HFFc6 (cell line): ENCODE data around the gene CLEC16A. TPM values are rescaled to one million over a fixed set of nuclear protein-coding genes. Genes with fewer than 3 reads are reported as not detected.
A peak's percentile ranks its signal among the peaks of the same experiment; 100 is the strongest.

Experiments used
- DNase-seq: peaks from one replicate; pipeline ENCODE4 v3.0.0-alpha.2; 2018
- H3K27ac Mint-ChIP-seq: 2 replicates; pipeline ENCODE4 v1.8.0; 2020; ENCODE audit warnings: mild to moderate bottlenecking, mixed read lengths
- H3K27me3 Mint-ChIP-seq: 2 replicates; pipeline ENCODE4 v1.8.0; 2021; ENCODE audit warnings: mild to moderate bottlenecking, moderate library complexity, mixed read lengths; ENCODE audit not compliant: insufficient read depth
- H3K36me3 Mint-ChIP-seq: 2 replicates; pipeline ENCODE4 v1.8.0; 2021; ENCODE audit warnings: low read depth, mixed read lengths
- H3K4me1 Mint-ChIP-seq: 2 replicates; pipeline ENCODE4 v1.8.0; 2020; ENCODE audit warnings: low read depth, mixed read lengths
- H3K4me3 Mint-ChIP-seq: 2 replicates; pipeline ENCODE4 v1.8.0; 2020; ENCODE audit warnings: mild to moderate bottlenecking, moderate library complexity, mixed read lengths
- H3K9me3 Mint-ChIP-seq: 2 replicates; pipeline ENCODE4 v1.8.0; 2020; ENCODE audit warnings: mild to moderate bottlenecking, mixed read lengths
- CTCF ChIP-seq: fragments of 200-600 bp; sonication (generic); IDR thresholded peaks from 2 replicates; pipeline ENCODE4 v1.5.0; 2021; ENCODE audit warnings: antibody characterized with exemption, mild to moderate bottlenecking
- total RNA-seq, 6 experiments: library from RNA; stranded (reverse); fragmentation: NEBNext Ultra II Directional; extraction: Animal tissue kit (Norgen Biotek cat#: 25700); gene quantifications; 2 replicates in 1 of 6; 3 replicates in 5 of 6; pipeline ENCODE4 v1.2.3, GENCODE V29; 2021

Gene CLEC16A
- total RNA-seq, 6 experiments from 2014 or later = 19.4 to 23.2 (median 21.2) TPM

DNA sequence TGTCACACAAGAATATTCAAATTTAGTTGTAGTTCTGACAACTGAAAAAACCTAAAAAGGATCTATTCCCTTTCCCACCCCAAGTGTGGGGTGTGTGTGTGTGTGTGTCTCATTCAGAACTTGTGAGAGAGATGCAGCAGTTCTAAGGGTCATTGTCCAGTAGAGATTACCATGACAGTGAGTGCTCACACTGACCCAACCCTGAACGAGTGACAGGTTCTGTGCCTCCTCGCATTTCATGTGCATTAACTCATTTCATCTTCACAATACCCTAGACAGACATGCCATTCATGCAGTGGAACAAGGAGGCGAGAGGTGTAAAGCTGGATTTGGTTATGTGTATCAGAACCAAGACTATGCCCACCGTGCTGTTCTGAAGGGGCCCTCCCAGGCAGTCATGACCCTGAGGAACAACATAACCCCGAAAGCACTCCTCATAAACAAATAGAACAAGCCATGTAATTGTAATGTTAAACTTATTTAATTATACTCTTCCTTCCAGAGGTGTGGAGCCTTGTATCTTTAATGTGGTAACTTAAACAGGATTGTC lies 102.1 kb downstream of the CLEC16A start:
- no peaks in the 10 kb centered on the region; the same call in 1 of the 2 replicates for H3K27me3 Mint-ChIP-seq
- H3K4me1 Mint-ChIP-seq = peaks cover 44% of the 10 kb centered on the region
- peak overlapping the region; percentile 87 for H3K27ac Mint-ChIP-seq
- H3K36me3 Mint-ChIP-seq = peaks cover 19% of the 10 kb centered on the region
- TF ChIP-seq CTCF = no peak
- no peaks in the 10 kb centered on the region for H3K9me3 Mint-ChIP-seq
- no peak for DNase-seq
- H3K4me3 Mint-ChIP-seq = peak overlapping the region; percentile 52

GRCh38 chr16:11047057-11047456 lies 102.7 kb downstream of the CLEC16A start:
- Mint-ChIP-seq H3K9me3 (no peaks in the 10 kb centered on the region), H3K27me3 (no peaks in the 10 kb centered on the region; the same call in 1 of the 2 replicates), H3K36me3 (peaks cover 22% of the 10 kb centered on the region), H3K4me3 (peak overlapping the region; percentile 52), H3K27ac (peak overlapping the region; percentile 87), H3K4me1 (peaks cover 44% of the 10 kb centered on the region)
- TF ChIP-seq CTCF = no peak
- peak; percentile 78 for DNase-seq

GRCh38 chr16:11047939-11048800 lies 103.8 kb downstream of the CLEC16A start:
- no peak for TF ChIP-seq CTCF
- H3K36me3 Mint-ChIP-seq = peaks cover 24% of the 10 kb centered on the region
- DNase-seq = no peak
- H3K27me3 Mint-ChIP-seq = no peaks in the 10 kb centered on the region; the same call in 1 of the 2 replicates
- no peak overlapping the region for H3K4me3 Mint-ChIP-seq
- H3K27ac Mint-ChIP-seq = peak overlapping the region; percentile 87; the same call in 1 of the 2 replicates
- H3K9me3 Mint-ChIP-seq = no peaks in the 10 kb centered on the region
- peaks cover 44% of the 10 kb centered on the region for H3K4me1 Mint-ChIP-seq

GRCh38 chr16:11049396-11050059 lies 105.2 kb downstream of the CLEC16A start:
- no peak for DNase-seq
- no peak for TF ChIP-seq CTCF
- Mint-ChIP-seq H3K4me1 (peaks cover 44% of the 10 kb centered on the region), H3K27ac (peak overlapping the region; percentile 45; the same call in 1 of the 2 replicates), H3K4me3 (no peak overlapping the region; the same call in 1 of the 2 replicates), H3K27me3 (no peaks in the 10 kb centered on the region; the same call in 1 of the 2 replicates), H3K36me3 (peaks cover 24% of the 10 kb centered on the region), H3K9me3 (no peaks in the 10 kb centered on the region)

GRCh38 chr16:11050536-11050935 lies 106.2 kb downstream of the CLEC16A start:
- Mint-ChIP-seq H3K36me3 (peaks cover 28% of the 10 kb centered on the region), H3K4me1 (peaks cover 44% of the 10 kb centered on the region), H3K9me3 (no peaks in the 10 kb centered on the region), H3K27ac (no peak overlapping the region), H3K27me3 (peaks cover 2% of the 10 kb centered on the region; the same call in 1 of the 2 replicates), H3K4me3 (no peak overlapping the region)
- TF ChIP-seq CTCF = no peak
- DNase-seq = no peak
